Measurements from ENCODE around the gene ADAMTS7. TPM values are rescaled to one million over a fixed set of nuclear protein-coding genes. Genes with fewer than 3 reads are reported as not detected.

ADAMTS7 gene
- total RNA-seq, 2 donors from 2014 or later = 20.8 to 39.2 TPM

DNA sequence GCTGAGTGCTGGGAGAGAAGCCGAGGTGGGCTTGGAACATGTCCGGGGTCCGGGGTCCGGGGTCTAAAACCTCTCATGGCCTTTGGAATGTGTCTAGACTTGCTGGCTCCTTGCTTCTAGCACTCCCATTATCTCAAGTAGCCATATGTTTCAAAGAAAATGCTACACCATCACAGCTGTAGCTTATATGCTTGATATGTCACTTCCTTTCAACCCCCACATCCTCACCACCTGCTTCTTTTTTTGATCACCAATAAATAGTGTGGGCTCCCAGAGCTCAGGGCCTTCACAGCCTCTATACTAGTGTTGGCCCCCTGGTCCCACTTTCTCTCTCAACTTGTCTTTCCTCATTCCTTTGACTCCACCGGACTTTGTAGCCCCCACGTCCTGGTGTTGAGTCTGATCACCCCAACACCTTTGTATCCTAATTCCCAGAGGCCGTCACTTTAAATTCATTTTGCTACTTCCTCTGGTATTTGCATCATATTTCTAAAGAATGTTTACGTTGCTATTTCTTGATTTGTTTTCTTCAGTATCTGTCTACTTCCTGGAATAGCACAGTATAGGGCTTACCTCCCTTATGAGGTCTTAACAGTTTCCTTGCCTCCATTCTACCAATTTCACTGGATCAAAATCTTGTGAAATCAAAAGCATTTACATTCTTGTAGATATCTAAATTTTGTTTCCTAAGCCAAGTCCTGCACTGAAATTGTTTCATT lies 98.3 kb downstream of the ADAMTS7 start:
- Histone ChIP-seq H3K9me3 (no peaks in the 10 kb centered on the region), H3K36me3 (no peaks in the 10 kb centered on the region), H3K27ac (no peak overlapping the region), H3K4me1 (peaks cover 0 to 8% of the 10 kb centered on the region in 2 donors), H3K4me3 (no peak overlapping the region), H3K27me3 (no peaks in the 10 kb centered on the region)
- no peak for DNase-seq (ENCODE audit: low spot score)
- TF ChIP-seq, protein P1, sequence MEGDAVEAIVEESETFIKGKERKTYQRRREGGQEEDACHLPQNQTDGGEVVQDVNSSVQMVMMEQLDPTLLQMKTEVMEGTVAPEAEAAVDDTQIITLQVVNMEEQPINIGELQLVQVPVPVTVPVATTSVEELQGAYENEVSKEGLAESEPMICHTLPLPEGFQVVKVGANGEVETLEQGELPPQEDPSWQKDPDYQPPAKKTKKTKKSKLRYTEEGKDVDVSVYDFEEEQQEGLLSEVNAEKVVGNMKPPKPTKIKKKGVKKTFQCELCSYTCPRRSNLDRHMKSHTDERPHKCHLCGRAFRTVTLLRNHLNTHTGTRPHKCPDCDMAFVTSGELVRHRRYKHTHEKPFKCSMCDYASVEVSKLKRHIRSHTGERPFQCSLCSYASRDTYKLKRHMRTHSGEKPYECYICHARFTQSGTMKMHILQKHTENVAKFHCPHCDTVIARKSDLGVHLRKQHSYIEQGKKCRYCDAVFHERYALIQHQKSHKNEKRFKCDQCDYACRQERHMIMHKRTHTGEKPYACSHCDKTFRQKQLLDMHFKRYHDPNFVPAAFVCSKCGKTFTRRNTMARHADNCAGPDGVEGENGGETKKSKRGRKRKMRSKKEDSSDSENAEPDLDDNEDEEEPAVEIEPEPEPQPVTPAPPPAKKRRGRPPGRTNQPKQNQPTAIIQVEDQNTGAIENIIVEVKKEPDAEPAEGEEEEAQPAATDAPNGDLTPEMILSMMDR (IDR thresholded peaks at IDR 0.05) = no peak

DNA sequence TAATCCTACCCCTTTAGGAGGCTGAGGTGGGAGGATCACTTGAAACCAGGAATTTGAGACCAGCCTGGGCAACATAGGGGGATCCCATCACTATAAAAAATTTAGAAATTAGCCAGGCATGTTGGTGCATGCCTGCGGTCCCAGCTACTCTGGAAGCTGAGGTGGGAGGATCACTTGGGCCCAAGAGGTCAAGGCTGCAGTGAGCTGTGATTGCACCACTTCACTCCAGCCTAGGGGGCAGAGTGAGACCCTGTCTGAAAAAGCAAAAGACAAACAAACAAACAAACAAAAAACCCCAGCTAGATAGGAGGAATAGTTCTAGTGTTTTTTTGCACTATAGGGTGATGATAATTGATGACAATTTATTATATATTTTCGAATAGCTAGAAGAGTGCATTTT lies 99.6 kb downstream of the ADAMTS7 start:
- Histone ChIP-seq H3K27ac (no peak overlapping the region), H3K27me3 (no peaks in the 10 kb centered on the region), H3K9me3 (no peaks in the 10 kb centered on the region), H3K4me1 (peaks cover 0 to 8% of the 10 kb centered on the region in 2 donors), H3K4me3 (no peak overlapping the region), H3K36me3 (no peaks in the 10 kb centered on the region)
- DNase-seq (ENCODE audit: low spot score) = no peak
- TF ChIP-seq, protein P1 (IDR thresholded peaks at IDR 0.05) = no peak

DNA sequence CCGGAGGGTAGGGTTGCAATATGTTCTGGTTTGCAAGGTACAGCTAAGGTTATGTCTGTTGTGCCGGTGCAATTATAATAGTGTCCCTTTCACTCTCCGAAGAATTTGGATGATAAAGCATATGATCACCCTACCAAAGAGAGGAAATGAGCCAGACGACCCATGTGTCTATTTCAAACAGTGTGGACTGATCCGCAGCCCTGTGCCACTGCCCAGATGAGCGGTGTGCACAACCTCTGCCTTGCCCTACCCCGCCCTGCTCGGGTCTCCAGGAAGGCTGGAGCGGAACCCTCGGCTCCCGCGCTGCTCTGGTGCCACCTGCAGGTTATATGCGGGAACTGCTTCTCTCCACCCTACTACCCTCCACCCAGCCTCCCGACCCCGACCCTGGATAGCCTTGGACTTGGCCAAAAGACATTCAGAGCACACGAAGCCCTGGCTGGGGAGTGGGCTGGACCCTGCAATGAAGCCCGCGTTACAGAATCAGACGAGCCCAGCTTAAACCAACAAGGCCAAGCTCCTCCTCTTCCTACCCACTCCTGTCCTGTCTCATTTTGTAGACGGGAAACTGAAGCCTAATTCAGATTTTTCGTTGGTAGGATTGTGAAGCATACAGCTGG lies 101.9 kb downstream of the ADAMTS7 start:
- Histone ChIP-seq H3K4me1 (peaks cover 0 to 8% of the 10 kb centered on the region in 2 donors), H3K27ac (no peak overlapping the region), H3K27me3 (no peaks in the 10 kb centered on the region), H3K4me3 (no peak overlapping the region), H3K9me3 (peaks cover 0 to 5% of the 10 kb centered on the region in 2 donors), H3K36me3 (no peaks in the 10 kb centered on the region)
- TF ChIP-seq, protein P1 (IDR thresholded peaks at IDR 0.05) = peak; percentile 69 to 96
- peak; percentile 68 for DNase-seq (ENCODE audit: low spot score)

Other genes starting within 250 kb of the ADAMTS7 start
- under 1 TPM; 0.22 to 0.59 TPM for gene CHRNA5, start 245.9 kb downstream of the ADAMTS7 start, total RNA-seq
- 1 to 10 TPM in 1 of 2 donors, not detected in 1; 1.7 TPM for gene CHRNA3, start 190.5 kb downstream of the ADAMTS7 start, total RNA-seq
- gene CHRNB4, start 170.3 kb downstream of the ADAMTS7 start, total RNA-seq = not detected
- 100 to 1,000 TPM; 330 to 368 TPM for gene MORF4L1, start 61.4 kb upstream of the ADAMTS7 start, total RNA-seq
- gene CTSH, start 133.6 kb upstream of the ADAMTS7 start, total RNA-seq = 100 to 1,000 TPM in 1 of 2 donors, 10 to 100 TPM in 1; 51.0 to 114 TPM

All from right atrium auricular region (tissue), 2 donors.